K562 (cell line): ENCODE data around the gene SLC35D2. TPM values are rescaled to one million over a fixed set of nuclear protein-coding genes. Genes with fewer than 3 reads are reported as not detected.

ENCODE experiments used
- ATAC-seq: fragments of 200-7000 bp; cut with Tn5 transposase; 3 replicates; pipeline ENCODE4 v1.9.1; 2020; ENCODE audit warnings: moderate library complexity
- BruUV-seq: library from RNA; stranded (reverse); fragments of 400-500 nt; replicated peaks from 2 replicates; lab custom pipeline; 2021; lab: Mats Ljungman, UMichigan
- CTCF ChIA-PET: fragments of 300-600 bp; formaldehyde crosslinking; extraction: SDS; loops from one replicate; lab custom pipeline; 2021; ENCODE audit warnings: low intra/inter-chr PET ratio; lab: Yijun Ruan, JAX
- POLR2A ChIA-PET: fragments of 300-600, 350-650 bp; sonication (Branson Sonifier 250); formaldehyde crosslinking; extraction: SDS; loops from one replicate; lab custom pipeline; 2021; ENCODE audit warnings: antibody characterized with exemption, inconsistent platforms; lab: Yijun Ruan, JAX
- DNase-seq, 4 experiments: peaks; one replicate each; pipeline versions ENCODE4 v3.0.0 to v3.0.0-alpha.2; 2011 to 2018; ENCODE audit warnings: low spot score in 3 of 4, mixed read lengths in 3 of 4; ENCODE audit errors: extremely low read depth in 1 of 4
- FAIRE-seq: peaks from 2 replicates; lab custom pipeline; 2011; peaks lifted over from hg19 to GRCh38; lab: Jason Lieb, UNC
- H2AFZ ChIP-seq: 2 replicates; pipeline ENCODE4 v1.6.0; 2011; ENCODE audit warnings: low read depth, low read length, control low read depth, inconsistent platforms
- H3K27ac ChIP-seq: fragments of 200-600 bp; 3 replicates; pipeline ENCODE4 v1.8.0; 2011; ENCODE audit warnings: low read depth, mild to moderate bottlenecking, control low read depth, inconsistent platforms, low read length, moderate library complexity, mixed read lengths; ENCODE audit errors: extremely low read depth
- H3K27me3 ChIP-seq, 2 experiments: fragments of 300-600 bp in 1 of 2; 2 replicates in 1 of 2; 3 replicates in 1 of 2; pipeline versions ENCODE4 v1.6.0 to v1.8.0; 2011; ENCODE audit warnings: inconsistent platforms in 2 of 2, low read length in 2 of 2, mild to moderate bottlenecking in 1 of 2, mixed read lengths in 1 of 2, moderate library complexity in 1 of 2; ENCODE audit not compliant: control insufficient read depth in 2 of 2, insufficient read depth in 2 of 2
- H3K36me3 ChIP-seq: fragments of 300-600 bp; 3 replicates; pipeline ENCODE4 v1.8.0; 2011; ENCODE audit warnings: mild to moderate bottlenecking, low read length, inconsistent platforms; ENCODE audit not compliant: control insufficient read depth, insufficient read depth
- H3K4me1 ChIP-seq, 2 experiments: fragments of 200-600 bp in 1 of 2; replicated peaks in 1 of 2; 2 replicates in 1 of 2; 3 replicates in 1 of 2; pipeline versions ENCODE4 v1.5.1 to v1.8.0; 2011; ENCODE audit warnings: inconsistent platforms in 2 of 2, low read length in 2 of 2, mild to moderate bottlenecking in 1 of 2, mixed read lengths in 1 of 2, moderate library complexity in 1 of 2; ENCODE audit not compliant: control insufficient read depth in 2 of 2, insufficient read depth in 2 of 2
- H3K4me2 ChIP-seq: 2 replicates; pipeline ENCODE4 v1.6.1; 2011; ENCODE audit warnings: low read length, control low read depth, inconsistent platforms, mixed read lengths; ENCODE audit not compliant: insufficient read depth
- H3K4me3 ChIP-seq: fragments of 200-600 bp; sonication (generic), shearing (Covaris generic); 2 replicates; pipeline ENCODE4 v1.5.1; 2016; ENCODE audit warnings: control low read depth, inconsistent platforms
- H3K79me2 ChIP-seq: fragments of 200-600 bp; 3 replicates; pipeline ENCODE4 v1.8.0; 2011; ENCODE audit warnings: low read length, inconsistent platforms; ENCODE audit not compliant: control insufficient read depth, insufficient read depth
- H3K9ac ChIP-seq, 2 experiments: 2 replicates each; pipeline versions ENCODE4 v1.6.0 to v1.6.1; 2011; ENCODE audit warnings: low read depth in 2 of 2, low read length in 2 of 2, control low read depth in 1 of 2, inconsistent platforms in 1 of 2, mild to moderate bottlenecking in 1 of 2, mixed read lengths in 1 of 2; ENCODE audit not compliant: insufficient read depth in 1 of 2
- H3K9me1 ChIP-seq: one replicate; pipeline ENCODE4 v1.6.0; 2011; ENCODE audit warnings: inconsistent platforms, mild to moderate bottlenecking, low read length, moderate library complexity; ENCODE audit not compliant: control insufficient read depth, insufficient read depth
- H3K9me3 ChIP-seq: replicated peaks from 2 replicates; pipeline ENCODE4 v1.5.1; 2011; ENCODE audit warnings: low read depth, low read length, inconsistent platforms; ENCODE audit not compliant: control insufficient read depth, insufficient read depth
- H4K20me1 ChIP-seq: replicated peaks from 2 replicates; pipeline ENCODE4 v1.6.1; 2011; ENCODE audit warnings: low read length, inconsistent platforms, mixed read lengths; ENCODE audit not compliant: control insufficient read depth, insufficient read depth
- BCL6 ChIP-seq: fragments of 250-450 bp; sonication (Bioruptor Pico); IDR thresholded peaks from 2 replicates; pipeline ENCODE4 v1.4.0; 2020
- FOXJ3 ChIP-seq: sonication (generic); formaldehyde crosslinking; IDR thresholded peaks from 2 replicates; pipeline ENCODE4 v1.4.0; 2020; ENCODE audit warnings: mild to moderate bottlenecking, missing genetic modification reagents
- GABPB1 ChIP-seq: sonication (generic); formaldehyde crosslinking; IDR thresholded peaks from 2 replicates; pipeline ENCODE4 v1.8.0; 2022; ENCODE audit warnings: mild to moderate bottlenecking, missing genetic modification reagents
- GATA2 ChIP-seq: sonication (generic); formaldehyde crosslinking; IDR thresholded peaks from 2 replicates; pipeline ENCODE4 v1.4.0; 2020; ENCODE audit warnings: mild to moderate bottlenecking, missing genetic modification reagents
- HDAC2 ChIP-seq: fragments of 450-650 bp; IDR thresholded peaks from 2 replicates; pipeline ENCODE4 v1.6.1; 2016; ENCODE audit warnings: mild to moderate bottlenecking
- KLF10 ChIP-seq: fragments of 250-450 bp; sonication (Bioruptor Pico); IDR thresholded peaks from 2 replicates; pipeline ENCODE4 v1.6.1; 2021; ENCODE audit warnings: matching md5 sums
- RBM22 ChIP-seq: fragments of 200-400 bp; formaldehyde crosslinking; IDR thresholded peaks from 2 replicates; pipeline ENCODE4 v1.6.1; 2018; ENCODE audit warnings: low read length, low read depth; ENCODE audit not compliant: poor library complexity, severe bottlenecking
- SMARCE1 ChIP-seq: fragments of 450-650 bp; IDR thresholded peaks from 2 replicates; pipeline ENCODE4 v1.7.1; 2016; ENCODE audit warnings: mild to moderate bottlenecking
- ZFP91 ChIP-seq: sonication (generic); formaldehyde crosslinking; IDR thresholded peaks from 2 replicates; pipeline ENCODE4 v1.8.0; 2022; ENCODE audit warnings: mild to moderate bottlenecking, missing genetic modification reagents
- ZNF174 ChIP-seq: fragments of 250-450 bp; sonication (Bioruptor Pico); IDR thresholded peaks from 2 replicates; pipeline ENCODE4 v1.4.0; 2020; ENCODE audit warnings: mild to moderate bottlenecking
- ZNF282 ChIP-seq: sonication (generic); formaldehyde crosslinking; IDR thresholded peaks from 2 replicates; pipeline ENCODE4 v1.8.1; 2023; ENCODE audit warnings: missing genetic modification reagents
- ZNF395 ChIP-seq: fragments of 200-800 bp; sonication (Bioruptor generic); IDR thresholded peaks from 2 replicates; pipeline ENCODE4 v1.6.1; 2017; ENCODE audit warnings: missing genetic modification characterization, missing compliant biosample characterization
- WGBS: fragments of 100-300 bp; shearing (Covaris generic); methylation state at CpG from one replicate; pipeline ENCODE4 v1.1.6; 2016; ENCODE audit warnings: low coverage, mixed read lengths; ENCODE audit not compliant: insufficient coverage; ENCODE audit errors: missing lambda C conversion rate; 5-methylcytosine and 5-hydroxymethylcytosine counted together
- in situ Hi-C: fragments of 300-500 bp; cut with MboI; formaldehyde crosslinking; loops from 4 replicates; pipeline ENCODE4 v1.15.0; 2018; ENCODE audit warnings: inconsistent platforms, mixed read lengths
- intact Hi-C: fragments of 100-400 bp; cut with micrococcal nuclease; formaldehyde crosslinking; loops from 2 replicates; pipeline ENCODE4 v1.14.2; 2022
- polyA plus RNA-seq, 8 experiments: library from polyadenylated mRNA; depleted of rRNA in 4 of 8; stranded (reverse) in 5 of 8; unstranded in 3 of 8; fragments of >200 nt; fragmentation: Nextera tagmentation in 2 of 8; fragmentation: Illumina TruSeq in 1 of 8; extraction: Ambion mirVana in 2 of 8; extraction: Trizol in 1 of 8; gene quantifications; 2 replicates each; pipeline versions ENCODE4 v1.2.1 to v1.2.3, GENCODE V29; 2011 to 2014; ENCODE audit warnings: inconsistent platforms in 1 of 8, missing spikeins in 1 of 8
- total RNA-seq, 7 experiments: library from RNA; depleted of rRNA in 6 of 7; stranded (reverse); fragments of >200 nt in 6 of 7; fragmentation: Illumina TruSeq in 2 of 7; extraction: Trizol in 2 of 7; gene quantifications; 2 replicates each; pipeline versions ENCODE4 v1.2.1 to v1.2.3, GENCODE V29; 2011 to 2021; ENCODE audit warnings: low replicate concordance in 1 of 7
- TF ChIP-seq, protein P1 (sequence below): fragments of 450-650 bp; formaldehyde crosslinking; IDR thresholded peaks from 2 replicates; pipeline ENCODE4 v1.4.0; 2020; ENCODE audit warnings: mild to moderate bottlenecking

The SLC35D2 gene
- total and polyA plus RNA-seq, 9 of the 15 experiments (the other 6 are each of a cell fraction or from before 2014, with no cell fraction given): 2.9 to 14.9 (median 11.7) TPM

- no peaks in the 10 kb centered on the region for H3K9me3 ChIP-seq
- H3K9me1 ChIP-seq: no peaks in the 10 kb centered on the region
- no peaks in the 10 kb centered on the region for H3K79me2 ChIP-seq
- no peaks in the 10 kb centered on the region for H3K36me3 ChIP-seq
- H3K4me2 ChIP-seq: no peak overlapping the region
- intact Hi-C loops: loop anchor here (5.0 kb wide), 1 partner anchor 75 kb away; the partner anchor contains the start of gene ZNF367
- FAIRE-seq (no peak), ATAC-seq (no peak), DNase-seq (no peak)
- H3K9ac ChIP-seq: peak overlapping the region in 1 of 2 experiments; percentile 42; a peak in 2 of 4 replicates
- POLR2A ChIA-PET: interaction anchor here (0.5 kb wide), 1 partner anchor 296 kb away, joined by 3 read pairs; no protein-coding TSS in a partner anchor
- no peaks in the 10 kb centered on the region for H3K27me3 ChIP-seq
- in situ Hi-C loops: no loop called here
- no peak overlapping the region for H3K4me3 ChIP-seq
- no TSS peak for BruUV-seq
- no peaks in the 10 kb centered on the region for H4K20me1 ChIP-seq
- H3K4me1 ChIP-seq: peaks cover 5 to 17% of the 10 kb centered on the region in 2 experiments
- H3K27ac ChIP-seq: no peak overlapping the region
- TF ChIP-seq, protein P1, sequence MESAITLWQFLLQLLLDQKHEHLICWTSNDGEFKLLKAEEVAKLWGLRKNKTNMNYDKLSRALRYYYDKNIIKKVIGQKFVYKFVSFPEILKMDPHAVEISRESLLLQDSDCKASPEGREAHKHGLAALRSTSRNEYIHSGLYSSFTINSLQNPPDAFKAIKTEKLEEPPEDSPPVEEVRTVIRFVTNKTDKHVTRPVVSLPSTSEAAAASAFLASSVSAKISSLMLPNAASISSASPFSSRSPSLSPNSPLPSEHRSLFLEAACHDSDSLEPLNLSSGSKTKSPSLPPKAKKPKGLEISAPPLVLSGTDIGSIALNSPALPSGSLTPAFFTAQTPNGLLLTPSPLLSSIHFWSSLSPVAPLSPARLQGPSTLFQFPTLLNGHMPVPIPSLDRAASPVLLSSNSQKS (CRISPR knock-in tag): no peak
- TF ChIP-seq HDAC2: no peak
- TF ChIP-seq GATA2 (CRISPR knock-in tag): no peak
- TF ChIP-seq ZFP91 (CRISPR knock-in tag): no peak
- no peak for TF ChIP-seq SMARCE1
- TF ChIP-seq KLF10 (CRISPR knock-in tag): no peak
- no peak for TF ChIP-seq GABPB1 (CRISPR knock-in tag)
- TF ChIP-seq ZNF282 (CRISPR knock-in tag): no peak
- no peak for TF ChIP-seq BCL6 (CRISPR knock-in tag)
- no peak for TF ChIP-seq RBM22
- TF ChIP-seq ZNF395 (CRISPR knock-in tag): no peak
- no peak for TF ChIP-seq ZNF174 (CRISPR knock-in tag)
- no peak for TF ChIP-seq FOXJ3 (CRISPR knock-in tag)
- CTCF ChIA-PET: no interaction called here
- H2AFZ ChIP-seq: no peak overlapping the region
- 81% methylated on average over 20 of the region's 20 CpGs for WGBS
Observed at GRCh38 chr9:96342571-96343245, 40.8 kb downstream of the SLC35D2 start.
